Tibial nerve (tissue), 4 donors: ENCODE measurements around the gene KPNA6. TPM values are rescaled to one million over a fixed set of nuclear protein-coding genes. Genes with fewer than 3 reads are reported as not detected.
"Not testable (repeated sequence)": the region's sequence is repeated elsewhere in the genome, so short reads cannot be mapped to it uniquely, and the experiment has no call there.

Experiments used
- DNase-seq, 2 donors: peaks; one replicate each; pipeline ENCODE4 v3.0.0-alpha.2; 2019; ENCODE audit warnings: low spot score in 2 of 2
- H3K27ac ChIP-seq, 4 donors: fragments of 200-600 bp; sonication (generic) in 3 of 4; one replicate each; pipeline ENCODE4 v1.5.1; 2017 to 2019; ENCODE audit warnings: mild to moderate bottlenecking in 1 of 4
- H3K27me3 ChIP-seq, 2 donors: fragments of 200-600 bp; sonication (generic) in 1 of 2; one replicate each; pipeline versions ENCODE4 v1.5.1 to v1.6.0; 2017 to 2019
- H3K36me3 ChIP-seq, 3 donors: fragments of 200-600 bp; sonication (generic); one replicate each; pipeline ENCODE4 v1.5.1; 2018 to 2019
- H3K4me1 ChIP-seq, 4 donors: fragments of 200-600 bp; sonication (generic) in 3 of 4; one replicate each; pipeline ENCODE4 v1.5.1; 2017 to 2019
- H3K4me3 ChIP-seq, 4 donors: fragments of 200-600 bp; sonication (generic) in 3 of 4; one replicate each; pipeline ENCODE4 v1.5.1; 2017 to 2019; ENCODE audit warnings: mild to moderate bottlenecking in 1 of 4, moderate library complexity in 1 of 4
- H3K9me3 ChIP-seq, 4 donors: fragments of 200-600 bp; sonication (generic) in 3 of 4; one replicate each; pipeline ENCODE4 v1.5.1; 2017 to 2019
- EP300 ChIP-seq, 2 donors: sonication (generic); formaldehyde crosslinking; IDR thresholded peaks; one replicate each; pipeline ENCODE4 v1.6.1; 2017; ENCODE audit warnings: antibody characterized with exemption in 2 of 2, mild to moderate bottlenecking in 1 of 2
- POLR2A ChIP-seq, 2 donors: fragments of 450-650 bp; IDR thresholded peaks; one replicate each; pipeline ENCODE4 v1.6.1; 2017; ENCODE audit warnings: antibody characterized with exemption in 2 of 2, mild to moderate bottlenecking in 2 of 2, moderate library complexity in 2 of 2
- WGBS, 2 donors: methylation state at CpG; one replicate each; pipeline ENCODE4 v1.1.5; 2018; 5-methylcytosine and 5-hydroxymethylcytosine counted together
- total RNA-seq, 4 donors: library from RNA; depleted of rRNA; stranded (reverse); fragments of >200 nt; gene quantifications; one replicate each; pipeline ENCODE4 v1.1.0, GENCODE V29; 2016
- TF ChIP-seq, protein P1 (sequence below), 5 experiments: fragments of 200-600 bp in 3 of 5; fragments of 450-650 bp in 2 of 5; sonication (generic) in 3 of 5; IDR thresholded peaks; one replicate each; pipeline ENCODE4 v1.5.1; 2016 to 2019; ENCODE audit warnings: antibody characterized with exemption in 5 of 5, mild to moderate bottlenecking in 3 of 5, moderate library complexity in 2 of 5

Gene KPNA6
- total RNA-seq, 4 donors from 2014 or later = 30.3 to 39.3 (median 33.5) TPM

DNA sequence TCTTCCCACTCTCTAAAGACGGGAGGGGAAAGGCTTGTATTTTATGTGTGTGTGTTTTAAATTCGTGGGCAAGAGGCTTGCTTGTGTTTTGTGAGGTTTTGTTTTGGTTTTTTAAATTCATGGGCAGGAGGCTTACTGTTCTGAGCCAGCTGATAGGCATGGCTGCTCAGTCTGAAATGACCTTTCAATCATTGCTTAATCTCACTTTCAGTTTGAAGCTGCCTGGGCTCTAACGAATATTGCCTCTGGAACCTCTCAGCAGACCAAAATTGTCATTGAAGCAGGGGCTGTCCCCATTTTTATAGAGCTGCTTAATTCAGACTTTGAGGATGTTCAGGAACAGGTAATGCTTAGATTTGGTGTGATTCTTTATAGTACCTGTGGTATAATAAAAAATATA, 51.3 kb downstream of the KPNA6 start:
- H3K27ac ChIP-seq = no peak overlapping the region
- DNase-seq = no peak
- no peaks in the 10 kb centered on the region for H3K9me3 ChIP-seq
- 79 to 84% methylated on average over 3 of the region's 3 CpGs for WGBS, 2 donors
- no peaks in the 10 kb centered on the region for H3K27me3 ChIP-seq
- H3K4me1 ChIP-seq = peaks cover 0 to 1% (median 0%) of the 10 kb centered on the region in 4 donors
- H3K36me3 ChIP-seq = peaks cover 3 to 93% (median 11%) of the 10 kb centered on the region in 3 donors
- no peak overlapping the region for H3K4me3 ChIP-seq
- no peak for TF ChIP-seq POLR2A (IDR thresholded peaks at IDR 0.05)
- no peak for TF ChIP-seq EP300 (IDR thresholded peaks at IDR 0.05)
- TF ChIP-seq, protein P1, sequence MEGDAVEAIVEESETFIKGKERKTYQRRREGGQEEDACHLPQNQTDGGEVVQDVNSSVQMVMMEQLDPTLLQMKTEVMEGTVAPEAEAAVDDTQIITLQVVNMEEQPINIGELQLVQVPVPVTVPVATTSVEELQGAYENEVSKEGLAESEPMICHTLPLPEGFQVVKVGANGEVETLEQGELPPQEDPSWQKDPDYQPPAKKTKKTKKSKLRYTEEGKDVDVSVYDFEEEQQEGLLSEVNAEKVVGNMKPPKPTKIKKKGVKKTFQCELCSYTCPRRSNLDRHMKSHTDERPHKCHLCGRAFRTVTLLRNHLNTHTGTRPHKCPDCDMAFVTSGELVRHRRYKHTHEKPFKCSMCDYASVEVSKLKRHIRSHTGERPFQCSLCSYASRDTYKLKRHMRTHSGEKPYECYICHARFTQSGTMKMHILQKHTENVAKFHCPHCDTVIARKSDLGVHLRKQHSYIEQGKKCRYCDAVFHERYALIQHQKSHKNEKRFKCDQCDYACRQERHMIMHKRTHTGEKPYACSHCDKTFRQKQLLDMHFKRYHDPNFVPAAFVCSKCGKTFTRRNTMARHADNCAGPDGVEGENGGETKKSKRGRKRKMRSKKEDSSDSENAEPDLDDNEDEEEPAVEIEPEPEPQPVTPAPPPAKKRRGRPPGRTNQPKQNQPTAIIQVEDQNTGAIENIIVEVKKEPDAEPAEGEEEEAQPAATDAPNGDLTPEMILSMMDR (IDR thresholded peaks at IDR 0.05) = no peak

DNA sequence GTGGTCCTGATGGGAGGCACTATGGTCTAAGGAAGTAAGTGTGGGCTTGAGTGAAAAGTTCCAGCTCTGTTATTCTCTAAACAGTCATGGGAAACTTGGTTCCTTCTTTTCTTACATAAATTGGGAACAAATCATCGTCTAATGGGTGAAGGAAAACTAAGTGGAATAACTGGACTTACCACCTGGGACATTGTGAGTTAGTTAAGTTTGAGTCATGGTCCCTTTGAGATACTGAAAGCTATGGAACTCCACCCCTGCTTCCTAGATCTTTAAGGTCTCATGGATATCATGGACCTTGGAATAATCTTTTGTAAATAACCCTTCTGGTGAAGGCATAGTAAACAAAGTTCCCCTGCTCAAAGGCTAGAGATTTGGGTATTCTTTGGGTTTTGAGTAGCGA, 55.5 kb downstream of the KPNA6 start:
- DNase-seq = no peak
- WGBS, 2 donors = 91 to 95% methylated on average over 2 of the region's 2 CpGs
- Histone ChIP-seq H3K4me3 (no peak overlapping the region), H3K9me3 (no peaks in the 10 kb centered on the region), H3K27ac (no peak overlapping the region), H3K4me1 (no peaks in the 10 kb centered on the region), H3K27me3 (no peaks in the 10 kb centered on the region), H3K36me3 (peaks cover 3 to 99% (median 8%) of the 10 kb centered on the region in 3 donors)
- TF ChIP-seq, protein P1 (IDR thresholded peaks at IDR 0.05) = no peak
- no peak for TF ChIP-seq EP300 (IDR thresholded peaks at IDR 0.05)
- TF ChIP-seq POLR2A (IDR thresholded peaks at IDR 0.05) = no peak

DNA sequence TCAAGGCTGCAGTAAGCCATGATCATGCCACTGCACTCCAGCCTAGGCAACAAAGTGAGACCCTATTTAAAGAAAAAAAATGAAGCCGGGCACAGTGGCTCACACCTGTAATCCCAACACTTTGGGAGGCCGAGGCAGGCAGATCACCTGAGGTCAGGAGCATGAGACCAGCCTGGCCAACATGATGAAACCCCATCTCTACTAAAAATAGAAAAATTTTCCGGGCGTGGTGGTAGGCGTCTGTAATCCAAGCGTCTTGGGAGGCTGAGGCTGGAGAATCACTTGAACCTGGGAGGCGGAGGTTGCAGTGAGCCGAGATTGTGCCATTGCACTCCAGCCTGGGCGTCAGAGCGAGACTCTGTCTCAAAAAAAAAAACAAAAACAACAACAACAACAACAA, 57.8 kb downstream of the KPNA6 start:
- not testable (repeated sequence) for H3K9me3 ChIP-seq, H3K27me3 ChIP-seq, H3K4me3 ChIP-seq, DNase-seq, H3K27ac ChIP-seq, H3K4me1 ChIP-seq
- WGBS, 2 donors = 89 to 92% methylated on average over 10 of the region's 10 CpGs
- H3K36me3 ChIP-seq = peaks cover 3 to 99% (median 22%) of the 10 kb centered on the region in 3 donors

DNA sequence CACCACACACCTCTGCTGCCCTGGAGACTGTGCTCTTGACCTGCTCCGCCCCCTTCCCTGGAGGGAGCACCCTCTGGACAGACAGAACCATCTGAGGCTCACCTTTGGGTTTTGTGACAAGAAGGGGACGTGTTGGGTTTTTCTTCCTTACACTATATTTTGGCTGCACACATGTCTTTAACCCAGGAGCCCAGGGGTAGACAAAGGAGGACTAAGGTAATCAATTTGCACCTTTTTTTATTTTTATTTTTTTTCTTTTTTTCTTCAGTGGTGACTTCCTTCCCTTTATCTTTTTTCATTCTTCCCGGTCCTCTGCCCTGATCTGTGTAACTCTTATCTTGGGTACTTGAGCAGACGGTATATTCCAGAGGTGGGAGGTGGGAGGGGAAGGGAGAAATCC, 63.1 kb downstream of the KPNA6 start:
- WGBS, 2 donors = 85 to 88% methylated on average over 4 of the region's 4 CpGs

DNA sequence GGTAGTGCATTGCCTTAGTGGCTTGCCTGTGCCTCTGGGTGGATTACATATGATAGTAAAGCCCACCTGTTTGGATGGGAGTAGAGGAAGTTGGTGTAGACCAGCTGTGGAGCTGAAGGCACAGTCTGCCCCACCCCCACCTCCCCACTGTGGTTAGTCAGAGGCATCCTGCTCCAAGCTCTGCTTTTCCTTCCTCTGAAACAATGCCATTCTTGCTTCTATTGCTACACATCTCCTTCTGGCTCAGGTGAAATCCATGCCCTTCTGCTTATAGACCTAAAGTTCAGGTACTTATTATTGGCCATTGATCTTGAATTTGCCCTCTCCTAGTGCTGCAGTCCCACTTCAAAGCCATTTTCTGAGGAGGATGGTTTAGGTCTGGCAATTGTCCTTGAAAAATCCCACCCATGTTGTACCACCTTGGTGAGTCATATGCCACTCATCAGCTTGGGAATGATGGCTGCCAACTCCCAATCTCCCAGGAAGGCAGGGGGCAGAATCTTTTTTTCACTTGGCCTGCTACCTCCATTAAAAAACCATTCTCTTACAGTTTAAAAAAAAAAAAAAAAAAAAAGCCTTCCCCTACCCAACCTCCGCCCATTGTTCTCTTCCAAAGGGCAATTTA, 64.9 kb downstream of the KPNA6 start:
- Histone ChIP-seq H3K36me3 (peaks cover 0 to 73% (median 28%) of the 10 kb centered on the region in 3 donors), H3K9me3 (no peaks in the 10 kb centered on the region), H3K4me1 (no peaks in the 10 kb centered on the region), H3K27ac (no peak overlapping the region), H3K27me3 (no peaks in the 10 kb centered on the region), H3K4me3 (no peak overlapping the region)
- WGBS, 2 donors = 98 to 100% methylated on average over 1 of the region's 1 CpG
- TF ChIP-seq, protein P1 (IDR thresholded peaks at IDR 0.05) = no peak
- no peak for TF ChIP-seq EP300 (IDR thresholded peaks at IDR 0.05)
- TF ChIP-seq POLR2A (IDR thresholded peaks at IDR 0.05) = no peak
- no peak for DNase-seq

More for the DNA sequence above, 63.1 kb downstream of the KPNA6 start:
- DNase-seq = no peak
- Histone ChIP-seq H3K27ac (no peak overlapping the region), H3K27me3 (no peaks in the 10 kb centered on the region), H3K4me1 (no peaks in the 10 kb centered on the region), H3K4me3 (no peak overlapping the region), H3K9me3 (no peaks in the 10 kb centered on the region), H3K36me3 (peaks cover 0 to 90% (median 32%) of the 10 kb centered on the region in 3 donors)
- TF ChIP-seq POLR2A (IDR thresholded peaks at IDR 0.05) = no peak
- no peak for TF ChIP-seq EP300 (IDR thresholded peaks at IDR 0.05)
- TF ChIP-seq, protein P1 (IDR thresholded peaks at IDR 0.05) = no peak
